GM10266 (cell line): ENCODE data around the gene KIF7.

Experiments
- DNase-seq: peaks from one replicate; pipeline ENCODE4 v3.0.0; 2012; ENCODE audit errors: extremely low spot score
- CTCF ChIP-seq: IDR thresholded peaks from 2 replicates; pipeline ENCODE4 v1.5.1; 2012; ENCODE audit warnings: mild to moderate bottlenecking, low read depth; ENCODE audit not compliant: control insufficient read depth, insufficient read depth; ENCODE audit errors: missing control alignments

The KIF7 gene

GRCh38 chr15:89578146-89578545 lies 77.1 kb downstream of the KIF7 start:
- no peak for TF ChIP-seq CTCF

More at GRCh38 chr15:89578146-89578545, 77.1 kb downstream of the KIF7 start:
- DNase-seq: no peak
